Esophagus squamous epithelium (tissue), 4 donors: ENCODE data around the gene CELF4.

Source experiments
- CTCF ChIP-seq, 6 experiments: fragments of 450-650 bp in 4 of 6; fragments of 200-600 bp in 2 of 6; sonication (generic) in 2 of 6; IDR thresholded peaks; one replicate each; pipeline ENCODE4 v1.5.1; 2016 to 2019; ENCODE audit warnings: antibody characterized with exemption in 6 of 6, mild to moderate bottlenecking in 4 of 6, moderate library complexity in 4 of 6
- POLR2A ChIP-seq, 4 donors: fragments of 450-650 bp; IDR thresholded peaks; one replicate each; pipeline ENCODE4 v1.6.1; 2017; ENCODE audit warnings: antibody characterized with exemption in 4 of 4, mild to moderate bottlenecking in 4 of 4, moderate library complexity in 3 of 4

GRCh38 chr18:37258131-37258530 lies 307.5 kb downstream of the CELF4 start:
- no peak for TF ChIP-seq POLR2A (IDR thresholded peaks at IDR 0.05)
- no peak for TF ChIP-seq CTCF (IDR thresholded peaks at IDR 0.05)
